Endodermal cell (in vitro differentiated cells): Measurements from ENCODE around the gene STXBP1. TPM values are rescaled to one million over a fixed set of nuclear protein-coding genes. Genes with fewer than 3 reads are reported as not detected.

ENCODE experiments used
- DNase-seq: peaks from one replicate; pipeline ENCODE4 v3.0.0-alpha.2; 2017
- H3K27ac ChIP-seq: 2 replicates; pipeline ENCODE4 v1.5.1; 2013; ENCODE audit warnings: mild to moderate bottlenecking, low read depth, low read length, moderate library complexity
- H3K27me3 ChIP-seq: 2 replicates; pipeline ENCODE4 v1.6.1; 2013; ENCODE audit warnings: mild to moderate bottlenecking, low read length, moderate library complexity; ENCODE audit not compliant: insufficient read depth, control insufficient read depth, poor library complexity, severe bottlenecking
- H3K36me3 ChIP-seq: 2 replicates; pipeline ENCODE4 v1.7.0; 2013; ENCODE audit warnings: mild to moderate bottlenecking, low read length, moderate library complexity; ENCODE audit not compliant: control insufficient read depth, insufficient read depth
- H3K4me1 ChIP-seq: one replicate; pipeline ENCODE4 v1.7.0; 2013; ENCODE audit warnings: low read length; ENCODE audit not compliant: control insufficient read depth, insufficient read depth
- H3K4me3 ChIP-seq: 2 replicates; pipeline ENCODE4 v1.5.1; 2013; ENCODE audit warnings: mild to moderate bottlenecking, low read length, moderate library complexity
- H3K9ac ChIP-seq: 2 replicates; pipeline ENCODE4 v1.6.1; 2013; ENCODE audit warnings: mild to moderate bottlenecking, low read length, moderate library complexity; ENCODE audit not compliant: poor library complexity, severe bottlenecking; ENCODE audit errors: extremely low read depth
- H3K9me3 ChIP-seq: 2 replicates; pipeline ENCODE4 v1.6.1; 2013; ENCODE audit warnings: mild to moderate bottlenecking, low read length, moderate library complexity; ENCODE audit not compliant: control insufficient read depth
- H3K27ac Mint-ChIP-seq: 2 replicates; pipeline ENCODE4 v1.8.0; 2020; ENCODE audit warnings: mixed read lengths
- H3K27me3 Mint-ChIP-seq: 2 replicates; pipeline ENCODE4 v1.8.0; 2021; ENCODE audit warnings: mild to moderate bottlenecking, mixed read lengths; ENCODE audit not compliant: insufficient read depth
- H3K36me3 Mint-ChIP-seq: 2 replicates; pipeline ENCODE4 v1.8.0; 2020; ENCODE audit warnings: low read depth, mixed read lengths
- H3K4me1 Mint-ChIP-seq: 2 replicates; pipeline ENCODE4 v1.8.0; 2020; ENCODE audit warnings: mixed read lengths
- H3K4me3 Mint-ChIP-seq: 2 replicates; pipeline ENCODE4 v1.8.0; 2020; ENCODE audit warnings: mild to moderate bottlenecking, moderate library complexity, mixed read lengths
- H3K9me3 Mint-ChIP-seq: 2 replicates; pipeline ENCODE4 v1.8.0; 2020; ENCODE audit warnings: mild to moderate bottlenecking, mixed read lengths
- WGBS, 2 experiments: methylation state at CpG; one replicate each; pipeline versions ENCODE4 v1.1.5 to v1.1.7; 2013; ENCODE audit warnings: missing lambda C conversion rate in 2 of 2, mixed read lengths in 1 of 2; ENCODE audit not compliant: insufficient coverage in 1 of 2, insufficient read length in 1 of 2; 5-methylcytosine and 5-hydroxymethylcytosine counted together
- total RNA-seq, 2 donors: library from RNA; stranded (reverse); fragmentation: NEBNext Ultra II Directional in 1 of 2; extraction: Animal tissue kit (Norgen Biotek cat#: 25700) in 1 of 2; gene quantifications; 2 replicates in 1 of 2; 3 replicates in 1 of 2; pipeline ENCODE4 v1.2.1, GENCODE V29; 2021
- TF ChIP-seq, protein P1 (sequence below): fragments of 200-600 bp; sonication (generic); conservative IDR thresholded peaks from 2 replicates; pipeline ENCODE4 v1.5.0; 2021; ENCODE audit warnings: antibody characterized with exemption, mild to moderate bottlenecking

The STXBP1 gene
- total RNA-seq, 2 donors from 2014 or later: 27.8 to 46.8 TPM

- H3K36me3 ChIP-seq: no peaks in the 10 kb centered on the region
- no peak overlapping the region for H3K4me3 Mint-ChIP-seq
- H3K9ac ChIP-seq: no peak overlapping the region
- peaks cover 10% of the 10 kb centered on the region for H3K27me3 ChIP-seq
- WGBS, 2 experiments: 91 to 93% methylated on average over 11 to 13 of the region's 13 CpGs
- TF ChIP-seq, protein P1, sequence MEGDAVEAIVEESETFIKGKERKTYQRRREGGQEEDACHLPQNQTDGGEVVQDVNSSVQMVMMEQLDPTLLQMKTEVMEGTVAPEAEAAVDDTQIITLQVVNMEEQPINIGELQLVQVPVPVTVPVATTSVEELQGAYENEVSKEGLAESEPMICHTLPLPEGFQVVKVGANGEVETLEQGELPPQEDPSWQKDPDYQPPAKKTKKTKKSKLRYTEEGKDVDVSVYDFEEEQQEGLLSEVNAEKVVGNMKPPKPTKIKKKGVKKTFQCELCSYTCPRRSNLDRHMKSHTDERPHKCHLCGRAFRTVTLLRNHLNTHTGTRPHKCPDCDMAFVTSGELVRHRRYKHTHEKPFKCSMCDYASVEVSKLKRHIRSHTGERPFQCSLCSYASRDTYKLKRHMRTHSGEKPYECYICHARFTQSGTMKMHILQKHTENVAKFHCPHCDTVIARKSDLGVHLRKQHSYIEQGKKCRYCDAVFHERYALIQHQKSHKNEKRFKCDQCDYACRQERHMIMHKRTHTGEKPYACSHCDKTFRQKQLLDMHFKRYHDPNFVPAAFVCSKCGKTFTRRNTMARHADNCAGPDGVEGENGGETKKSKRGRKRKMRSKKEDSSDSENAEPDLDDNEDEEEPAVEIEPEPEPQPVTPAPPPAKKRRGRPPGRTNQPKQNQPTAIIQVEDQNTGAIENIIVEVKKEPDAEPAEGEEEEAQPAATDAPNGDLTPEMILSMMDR: no peak
- H3K36me3 Mint-ChIP-seq: no peaks in the 10 kb centered on the region
- H3K4me1 ChIP-seq: no peaks in the 10 kb centered on the region
- H3K9me3 Mint-ChIP-seq: no peaks in the 10 kb centered on the region
- no peak overlapping the region for H3K27ac Mint-ChIP-seq
- no peak overlapping the region for H3K4me3 ChIP-seq
- peaks cover 8% of the 10 kb centered on the region for H3K27me3 Mint-ChIP-seq
- no peak for DNase-seq
- H3K9me3 ChIP-seq: no peaks in the 10 kb centered on the region
- no peak overlapping the region for H3K27ac ChIP-seq
- H3K4me1 Mint-ChIP-seq: peaks cover 2% of the 10 kb centered on the region
Measured at GRCh38 chr9:127738666-127739065, 126.6 kb downstream of the STXBP1 start.

- Mint-ChIP-seq H3K4me3 (no peak overlapping the region), H3K9me3 (no peaks in the 10 kb centered on the region), H3K36me3 (no peaks in the 10 kb centered on the region), H3K4me1 (peaks cover 2% of the 10 kb centered on the region), H3K27me3 (peaks cover 8% of the 10 kb centered on the region), H3K27ac (no peak overlapping the region)
- H3K4me3 ChIP-seq: no peak overlapping the region
- no peak overlapping the region for H3K27ac ChIP-seq
- no peaks in the 10 kb centered on the region for H3K4me1 ChIP-seq
- TF ChIP-seq, protein P1: no peak
- no peak for DNase-seq
- H3K9me3 ChIP-seq: no peaks in the 10 kb centered on the region
- peaks cover 10% of the 10 kb centered on the region for H3K27me3 ChIP-seq
- WGBS, 2 experiments: 88 to 96% methylated on average over 11 to 19 of the region's 19 CpGs
- H3K36me3 ChIP-seq: no peaks in the 10 kb centered on the region
- H3K9ac ChIP-seq: no peak overlapping the region
Measured at GRCh38 chr9:127739614-127740330, 127.7 kb downstream of the STXBP1 start.

GRCh38 chr9:127741831-127742434 is 129.9 kb downstream of the STXBP1 start:
- peak; percentile 99 for DNase-seq
- Histone ChIP-seq H3K36me3 (no peaks in the 10 kb centered on the region), H3K9me3 (no peaks in the 10 kb centered on the region), H3K27me3 (peaks cover 10% of the 10 kb centered on the region), H3K4me3 (peak overlapping the region; percentile 81), H3K27ac (peak overlapping the region; percentile 70), H3K9ac (peak overlapping the region; percentile 47), H3K4me1 (no peaks in the 10 kb centered on the region)
- peaks cover 2% of the 10 kb centered on the region for H3K4me1 Mint-ChIP-seq
- H3K27me3 Mint-ChIP-seq: peaks cover 8% of the 10 kb centered on the region
- no peaks in the 10 kb centered on the region for H3K36me3 Mint-ChIP-seq
- H3K9me3 Mint-ChIP-seq: no peaks in the 10 kb centered on the region
- H3K27ac Mint-ChIP-seq: peak overlapping the region; percentile 91
- TF ChIP-seq, protein P1: no peak
- 7 to 9% methylated on average over 22 to 38 of the region's 38 CpGs for WGBS, 2 experiments
- H3K4me3 Mint-ChIP-seq: peak overlapping the region; percentile 68

Other genes starting within 250 kb of the STXBP1 start
- gene SLC2A8, start 215.1 kb upstream of the STXBP1 start, total RNA-seq: 10 to 100 TPM; 33.6 to 40.3 TPM
- gene ZNF79, start 187.9 kb upstream of the STXBP1 start, total RNA-seq: 1 to 10 TPM; 7.4 to 9.1 TPM
- gene RPL12, start 160.9 kb upstream of the STXBP1 start, total RNA-seq: 1,000 to 10,000 TPM; 1,241 to 1,436 TPM
- gene LRSAM1, start 160.8 kb upstream of the STXBP1 start, total RNA-seq: 10 to 100 TPM; 18.4 to 19.8 TPM
- gene CFAP157, start 94.7 kb downstream of the STXBP1 start, total RNA-seq: under 1 TPM; 0.20 to 0.44 TPM
- 10 to 100 TPM; 15.2 to 18.7 TPM for gene PTRH1, start 103.4 kb downstream of the STXBP1 start, total RNA-seq
- gene TTC16, start 103.8 kb downstream of the STXBP1 start, total RNA-seq: not detected
- 10 to 100 TPM; 15.7 to 16.7 TPM for gene TOR2A, start 123.0 kb downstream of the STXBP1 start, total RNA-seq
- gene SH2D3C, start 166.4 kb downstream of the STXBP1 start, total RNA-seq: 1 to 10 TPM in 1 of 2 donors, under 1 TPM in 1; 0.77 to 1.4 TPM
- 100 to 1,000 TPM in 1 of 2 donors, 10 to 100 TPM in 1; 97.1 to 101 TPM for gene CDK9, start 173.8 kb downstream of the STXBP1 start, total RNA-seq
- 10 to 100 TPM; 75.2 to 76.4 TPM for gene FPGS, start 190.6 kb downstream of the STXBP1 start, total RNA-seq
- 1 to 10 TPM; 2.2 to 2.4 TPM for gene ENG, start 242.4 kb downstream of the STXBP1 start, total RNA-seq